ENCODE measurements around the gene NUMA1.

NUMA1 gene

DNA sequence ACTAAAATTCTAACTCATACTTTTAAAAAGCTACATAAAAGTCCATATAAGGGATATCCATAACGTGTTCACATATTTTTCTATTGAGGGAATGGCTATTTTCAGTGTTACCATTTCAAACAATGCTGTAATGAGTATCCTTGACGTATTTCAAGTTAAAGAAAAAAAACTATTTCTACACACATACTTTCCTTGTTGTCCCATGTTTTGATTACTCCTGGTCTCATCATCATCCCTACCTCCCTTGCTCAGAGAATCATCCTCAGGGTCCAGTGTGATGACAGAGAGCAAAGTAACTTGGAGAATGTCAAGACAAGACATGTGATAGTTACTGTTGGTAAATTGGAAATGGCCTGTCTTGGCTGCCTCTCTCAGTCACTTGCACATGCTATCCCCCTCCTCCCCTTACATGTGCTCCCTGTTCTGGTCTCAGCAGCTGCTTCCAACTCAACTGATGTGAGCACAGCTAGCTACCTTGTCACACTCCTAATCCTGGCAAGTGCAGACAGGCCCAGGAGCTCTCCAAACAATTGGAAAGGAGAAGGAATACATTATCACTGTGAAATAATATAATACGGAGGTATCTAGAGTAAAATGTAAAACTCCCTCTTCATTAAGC is 21.8 kb downstream of the NUMA1 start:
- TF ChIP-seq, protein P1, sequence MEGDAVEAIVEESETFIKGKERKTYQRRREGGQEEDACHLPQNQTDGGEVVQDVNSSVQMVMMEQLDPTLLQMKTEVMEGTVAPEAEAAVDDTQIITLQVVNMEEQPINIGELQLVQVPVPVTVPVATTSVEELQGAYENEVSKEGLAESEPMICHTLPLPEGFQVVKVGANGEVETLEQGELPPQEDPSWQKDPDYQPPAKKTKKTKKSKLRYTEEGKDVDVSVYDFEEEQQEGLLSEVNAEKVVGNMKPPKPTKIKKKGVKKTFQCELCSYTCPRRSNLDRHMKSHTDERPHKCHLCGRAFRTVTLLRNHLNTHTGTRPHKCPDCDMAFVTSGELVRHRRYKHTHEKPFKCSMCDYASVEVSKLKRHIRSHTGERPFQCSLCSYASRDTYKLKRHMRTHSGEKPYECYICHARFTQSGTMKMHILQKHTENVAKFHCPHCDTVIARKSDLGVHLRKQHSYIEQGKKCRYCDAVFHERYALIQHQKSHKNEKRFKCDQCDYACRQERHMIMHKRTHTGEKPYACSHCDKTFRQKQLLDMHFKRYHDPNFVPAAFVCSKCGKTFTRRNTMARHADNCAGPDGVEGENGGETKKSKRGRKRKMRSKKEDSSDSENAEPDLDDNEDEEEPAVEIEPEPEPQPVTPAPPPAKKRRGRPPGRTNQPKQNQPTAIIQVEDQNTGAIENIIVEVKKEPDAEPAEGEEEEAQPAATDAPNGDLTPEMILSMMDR (IDR thresholded peaks at IDR 0.05), result no peak

DNA sequence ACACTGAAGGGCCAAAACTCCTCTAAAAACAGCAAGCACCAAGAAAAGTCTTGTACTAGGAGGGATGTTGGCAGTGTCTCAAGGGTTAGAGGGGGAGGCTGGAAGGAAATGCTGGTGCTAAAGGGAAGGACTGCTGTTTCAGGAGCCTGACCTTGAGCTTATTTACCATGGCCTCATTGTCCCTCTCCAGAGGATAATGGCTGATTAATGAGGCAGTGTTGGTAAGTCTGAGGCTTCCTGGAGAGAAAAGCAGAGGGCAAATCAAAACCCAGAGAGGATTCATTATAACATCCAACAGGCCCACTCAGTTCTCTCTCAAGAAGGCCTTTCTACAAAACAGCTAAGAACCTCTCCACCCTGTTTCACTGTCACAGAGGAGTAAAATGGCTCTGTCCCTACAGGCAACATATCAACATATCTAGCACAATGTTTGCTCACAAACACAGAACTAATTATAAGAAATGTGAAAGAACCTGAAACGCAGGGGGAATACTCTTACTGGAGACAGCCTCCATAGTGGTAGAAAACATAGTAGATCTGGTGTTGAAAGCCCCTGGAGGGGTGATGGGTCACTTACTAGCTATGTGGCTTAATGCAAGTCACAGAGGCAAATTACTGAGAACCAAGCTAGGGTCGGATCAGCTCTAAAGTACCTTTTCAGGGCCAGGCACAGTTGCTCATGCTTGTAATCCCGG is 31.4 kb downstream of the NUMA1 start:
- TF ChIP-seq, protein P1 (IDR thresholded peaks at IDR 0.05), result no peak

DNA sequence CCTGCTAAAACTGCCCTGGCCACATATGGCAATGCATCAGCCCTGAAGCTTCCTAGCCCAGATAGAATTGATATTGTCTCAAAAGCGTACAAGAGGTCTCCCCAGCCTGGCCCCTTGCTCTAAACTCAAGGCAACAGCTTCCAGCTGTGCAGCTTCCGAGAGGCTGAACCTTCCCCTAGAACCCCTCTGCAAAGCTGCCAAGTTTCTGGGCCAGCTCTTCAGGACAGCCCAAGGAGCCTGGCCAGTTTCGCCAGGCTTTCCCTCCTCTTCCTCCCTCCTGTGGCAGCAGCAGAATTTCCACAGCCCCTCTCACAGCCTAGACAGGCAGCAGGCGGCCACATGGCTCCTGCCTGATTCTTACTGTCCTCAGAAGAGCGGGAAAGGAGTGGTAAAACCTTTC is 34.5 kb downstream of the NUMA1 start:
- TF ChIP-seq, protein P1 (IDR thresholded peaks at IDR 0.05), result no peak

DNA sequence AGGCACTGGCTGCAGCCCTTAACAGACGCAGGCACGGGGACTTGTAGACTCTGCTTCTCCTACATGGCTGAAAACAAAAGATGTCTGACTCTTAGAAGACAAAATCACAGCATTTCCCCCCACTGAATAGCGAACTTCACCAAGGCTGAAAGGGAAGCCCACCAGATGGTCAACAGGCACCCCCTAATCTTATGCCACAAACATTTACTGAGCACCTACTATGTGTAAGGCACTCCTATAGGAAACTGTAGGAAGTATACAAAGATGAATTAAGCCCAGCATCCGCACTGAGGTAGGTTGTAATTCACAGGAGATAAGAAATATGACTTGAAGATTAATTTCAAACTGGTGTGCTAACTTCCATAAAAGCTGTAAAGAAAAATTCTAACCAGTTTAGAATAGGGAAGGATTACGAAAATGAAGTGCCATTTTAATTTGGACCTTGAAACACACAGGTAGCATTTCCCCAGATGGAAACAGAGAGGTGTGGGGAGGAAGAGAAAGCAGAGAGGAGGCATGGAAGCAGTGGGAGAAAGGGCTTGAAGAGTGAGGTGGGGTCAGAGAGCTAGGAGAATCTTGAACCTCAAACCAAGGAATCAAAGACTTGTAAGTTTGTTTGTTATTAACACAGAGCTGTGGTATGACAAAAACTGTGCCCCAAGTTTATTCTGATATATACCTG is 38.1 kb downstream of the NUMA1 start:
- TF ChIP-seq, protein P1 (IDR thresholded peaks at IDR 0.05), result no peak

DNA sequence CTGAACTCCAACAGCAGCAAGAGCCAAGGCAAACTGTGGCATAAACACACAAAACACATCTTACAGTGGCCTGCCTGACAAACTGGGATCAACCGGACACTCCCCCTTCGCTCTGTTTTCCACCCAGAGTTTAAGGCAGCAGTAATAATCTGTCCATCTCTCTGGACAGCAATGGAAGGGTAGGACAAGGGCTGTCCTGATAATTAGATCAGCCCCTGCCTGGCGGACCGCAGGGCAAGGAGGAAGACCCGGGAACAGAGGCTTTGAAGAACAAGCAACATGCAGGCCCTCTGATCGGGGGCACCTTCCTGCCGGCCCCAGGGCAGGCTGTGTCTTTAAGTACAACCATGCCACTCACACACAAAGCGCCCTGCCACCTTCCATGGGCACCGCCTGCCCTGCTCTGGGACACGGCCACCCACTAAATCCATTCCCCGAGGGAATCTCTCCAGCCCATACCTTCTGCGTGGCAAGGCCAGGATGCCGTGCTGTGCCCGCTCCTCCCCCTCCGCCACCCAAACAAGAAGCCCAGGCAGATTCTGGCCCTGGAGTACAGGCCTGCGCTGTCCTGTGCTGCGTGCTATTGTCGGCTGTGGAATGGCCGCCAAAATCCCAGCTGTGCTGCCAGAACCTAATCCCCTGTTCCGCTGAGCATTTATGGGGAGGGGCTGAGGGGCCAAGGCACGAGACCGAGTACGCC is 38.8 kb downstream of the NUMA1 start:
- TF ChIP-seq, protein P1 (IDR thresholded peaks at IDR 0.05), result no peak

DNA sequence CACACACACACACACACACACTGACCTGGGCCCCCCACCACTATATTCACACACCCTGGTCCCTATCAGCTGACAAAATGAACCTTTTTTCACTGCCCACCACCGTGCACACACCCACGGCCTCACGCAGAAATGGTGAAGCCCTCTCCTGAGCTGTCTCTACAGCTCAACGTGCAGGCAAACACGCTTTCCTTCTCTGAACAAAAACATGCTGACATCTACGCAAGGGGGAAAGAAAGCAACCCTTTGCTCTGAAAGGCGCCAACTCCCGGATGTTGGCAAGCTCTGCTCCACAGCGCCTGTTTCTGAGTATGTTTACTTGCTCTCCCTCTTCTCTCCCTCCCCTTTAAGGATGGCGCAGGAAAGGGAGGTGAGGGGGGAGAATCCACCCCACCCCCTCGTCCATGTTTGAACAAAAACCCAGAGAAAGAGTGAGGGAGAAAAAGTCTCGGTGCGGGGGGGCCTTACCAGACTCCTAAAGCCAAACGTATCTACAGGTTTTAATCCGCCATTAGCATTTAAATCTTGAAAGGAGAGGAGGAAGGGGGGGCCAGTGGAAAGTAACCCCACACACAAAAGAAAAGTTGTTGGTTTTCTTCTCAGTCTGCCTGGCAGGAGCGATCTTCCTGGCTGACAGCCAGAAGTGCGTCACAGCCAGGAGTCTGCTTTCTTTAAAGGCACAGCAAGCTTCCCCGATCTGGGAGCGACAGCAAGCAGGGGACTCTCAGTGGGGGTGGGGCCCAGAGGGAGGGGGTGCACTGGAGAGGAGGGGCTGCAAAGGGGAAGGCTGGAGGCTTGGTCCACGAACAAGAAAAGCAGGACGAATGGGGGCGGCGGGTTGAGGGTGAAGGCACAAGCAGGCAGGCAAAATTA is 39.6 kb downstream of the NUMA1 start:
- TF ChIP-seq, protein P1 (IDR thresholded peaks at IDR 0.05), result no peak
